Activated CD4-positive, CD25-positive, alpha-beta regulatory T cell treated with anti-CD3 and anti-CD28 coated beads, Interleukin-2, amount 50 U/mL, for 72 hours (primary cell): Measurements from ENCODE around the gene CBLIF.
"Not testable (repeated sequence)": the region's sequence is repeated elsewhere in the genome, so short reads cannot be mapped to it uniquely, and the experiment has no call there.

Experiments
- DNase-seq: peaks from one replicate; pipeline ENCODE4 v3.0.0; 2021

Gene CBLIF

DNA sequence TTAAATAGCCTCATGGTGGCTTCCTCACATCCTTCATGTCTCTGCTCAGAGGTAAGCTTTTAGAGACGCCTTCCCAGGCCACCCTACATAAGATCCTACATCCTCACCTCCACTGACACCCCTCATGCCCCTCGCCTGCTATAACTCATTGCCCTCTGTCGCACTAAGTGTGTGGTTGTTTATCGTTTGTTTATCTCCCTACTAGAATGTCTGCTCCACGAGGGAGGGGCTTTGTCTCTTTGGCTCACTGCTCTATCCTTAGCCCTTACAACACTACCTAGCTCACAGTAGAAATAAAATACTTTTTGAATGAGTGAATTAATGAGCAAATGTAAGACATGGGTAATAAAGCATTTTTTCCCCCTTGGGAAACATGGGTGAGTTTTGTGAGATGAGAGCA is 1.3 kb upstream of the CBLIF start:
- no peak for DNase-seq

DNA sequence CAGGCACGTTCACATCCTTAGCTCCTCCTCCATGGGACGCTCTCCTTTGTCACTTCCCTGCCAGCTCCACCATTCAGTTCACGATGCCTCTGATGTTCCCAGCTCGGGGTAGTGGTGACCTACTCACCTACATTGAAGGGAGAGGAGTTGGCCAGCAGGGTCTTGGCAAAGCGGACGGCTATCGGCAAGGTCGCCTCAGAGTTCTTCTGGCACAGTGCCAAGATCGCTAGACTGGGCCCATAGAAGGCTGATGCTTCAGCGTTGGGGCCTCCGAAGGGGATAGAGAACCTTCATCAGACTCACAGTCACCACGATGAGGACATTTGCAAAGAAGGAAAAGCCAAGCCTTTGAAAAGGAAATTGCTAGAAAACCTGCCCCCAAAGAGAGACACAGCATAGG is 3.0 kb downstream of the CBLIF start:
- no peak for DNase-seq

DNA sequence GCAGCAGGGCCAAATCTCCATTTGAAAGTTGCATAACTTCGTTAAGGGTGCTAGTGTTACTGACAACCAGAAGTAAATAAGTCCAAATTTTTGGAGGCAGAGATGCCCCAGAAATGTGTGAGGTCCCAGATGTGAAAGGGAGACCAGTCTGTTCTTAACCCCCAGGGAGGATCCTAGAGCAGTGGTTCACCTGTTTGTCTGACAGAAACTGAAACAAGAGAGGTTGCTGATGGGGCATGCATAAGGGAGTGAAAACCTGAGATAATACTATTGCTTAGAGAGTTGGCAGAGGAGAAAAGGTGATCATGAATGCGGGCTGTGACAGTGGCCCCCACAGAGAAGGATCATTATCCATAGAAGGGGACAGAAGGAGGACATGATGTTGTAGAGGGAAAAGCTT is 3.8 kb downstream of the CBLIF start:
- DNase-seq, result no peak

DNA sequence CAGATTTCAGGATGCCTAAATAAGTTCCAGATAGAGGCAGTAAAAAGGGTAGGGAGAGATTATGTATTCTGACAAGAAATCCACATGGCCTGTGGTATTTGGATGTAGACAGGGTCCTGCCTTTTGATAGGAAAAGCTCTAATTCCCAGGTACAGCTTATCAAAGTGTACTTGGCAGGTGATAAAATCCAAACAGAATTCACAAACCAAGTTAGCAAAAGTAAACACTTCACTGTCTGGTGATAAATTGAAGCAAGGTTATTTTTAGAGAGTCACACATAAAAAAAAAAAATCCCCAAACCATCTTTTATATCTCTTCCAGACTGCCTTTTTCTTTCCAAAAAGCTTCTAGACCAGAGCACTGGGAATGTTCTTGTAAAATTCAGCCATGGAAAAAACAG is 5.7 kb downstream of the CBLIF start:
- DNase-seq, result no peak

DNA sequence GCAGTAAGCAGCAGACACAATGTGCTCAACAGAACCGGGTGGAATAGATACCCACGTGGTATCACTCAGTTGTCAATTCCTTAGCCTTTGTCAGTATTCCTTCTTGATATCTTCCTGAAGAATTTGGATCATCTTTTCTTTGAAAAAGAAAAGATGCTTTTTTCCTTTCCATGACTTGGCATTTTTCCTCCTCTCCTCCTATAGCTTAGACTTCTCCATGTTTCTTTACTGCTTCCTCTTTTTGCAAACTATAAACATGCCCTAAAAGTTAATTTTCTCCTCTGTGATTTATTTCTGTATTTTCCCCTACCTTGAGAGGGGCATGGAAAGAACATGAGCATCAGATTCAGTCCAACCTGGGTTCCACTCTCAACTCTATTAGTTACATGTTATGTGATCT is 11.7 kb downstream of the CBLIF start:
- no peak for DNase-seq

DNA sequence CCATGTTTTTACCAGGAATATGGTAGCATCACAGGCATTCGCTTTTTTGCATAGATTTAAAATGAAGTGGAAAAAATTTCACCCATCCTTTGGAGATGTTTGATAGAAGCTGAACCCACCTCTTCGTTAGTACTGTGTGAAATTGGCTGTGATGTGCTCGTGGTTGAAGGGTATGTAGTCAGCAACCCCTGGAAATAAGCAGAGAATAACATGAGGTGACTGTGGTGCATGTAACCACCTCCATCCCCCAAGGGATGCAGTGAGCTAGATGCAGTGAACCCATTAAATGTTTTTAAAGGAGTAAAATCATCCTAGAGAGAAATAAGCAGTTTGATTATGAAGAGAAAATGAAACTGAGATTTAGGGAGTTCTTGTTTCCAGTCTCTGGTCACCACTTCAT is 15.9 kb downstream of the CBLIF start:
- no peak for DNase-seq

DNA sequence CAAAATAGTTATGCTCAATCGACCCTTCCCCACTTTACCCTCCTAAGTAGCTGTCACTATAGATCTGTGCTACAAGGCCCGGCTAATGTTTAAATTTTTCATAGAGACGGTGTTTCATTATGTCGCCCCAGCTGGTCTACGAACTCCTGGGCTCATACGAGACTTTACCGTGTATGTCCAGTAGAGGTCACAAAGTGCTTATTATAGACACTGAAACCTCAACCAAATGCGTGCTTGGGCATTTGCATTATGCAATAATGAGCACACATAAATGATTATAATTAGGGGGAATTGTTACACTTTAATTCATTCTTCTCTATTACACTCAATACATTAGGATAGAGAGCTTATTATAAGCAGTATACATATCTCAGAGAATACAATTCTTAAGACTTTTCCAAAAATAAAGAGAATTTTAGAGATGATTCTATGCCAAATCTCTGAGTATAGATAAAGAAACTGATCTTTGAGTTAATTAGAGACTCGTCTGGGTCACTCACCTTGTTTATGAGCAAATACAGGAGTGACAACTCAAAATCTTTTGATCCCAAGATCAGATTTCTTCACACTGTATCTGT is 22.2 kb downstream of the CBLIF start:
- DNase-seq, result no peak

DNA sequence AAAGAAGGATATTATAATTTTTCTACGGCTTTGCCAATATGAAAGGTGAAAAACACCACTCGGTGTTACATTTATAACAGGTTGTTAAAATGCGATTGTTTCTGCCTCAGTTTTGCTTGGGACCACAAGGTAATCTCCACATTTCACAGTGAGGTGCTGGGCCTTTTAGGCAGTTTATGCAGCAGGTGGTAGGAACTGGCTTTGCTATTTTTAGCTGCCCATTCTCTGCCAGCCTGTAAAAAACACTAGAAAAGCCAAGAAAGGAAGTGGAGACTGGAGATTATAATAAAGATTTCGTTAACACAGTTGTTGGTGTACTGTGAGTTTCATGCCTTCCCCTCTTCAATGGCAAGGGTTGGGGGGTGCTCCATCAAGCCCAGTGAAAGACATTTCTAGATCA is 26.7 kb downstream of the CBLIF start:
- DNase-seq, result no peak

DNA sequence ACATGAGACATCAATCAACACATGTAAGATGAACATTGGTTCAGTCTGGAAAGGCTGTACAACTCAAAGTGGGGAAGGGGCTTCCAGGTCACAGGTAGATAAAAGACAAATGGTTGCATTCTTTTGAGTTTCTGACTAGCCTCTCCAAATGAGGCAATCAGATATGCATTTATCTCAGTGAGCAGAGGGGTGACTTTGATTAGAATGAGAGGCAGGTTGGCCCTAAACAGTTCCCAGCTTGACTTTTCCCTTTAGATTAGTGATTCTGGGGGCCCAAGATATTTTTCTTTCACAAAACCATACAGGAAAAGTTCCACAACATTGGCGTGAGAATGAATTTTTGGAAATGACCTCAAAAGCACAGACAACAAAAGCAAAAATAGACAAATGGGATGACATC is 28.9 kb downstream of the CBLIF start:
- DNase-seq, result not testable (repeated sequence)

DNA sequence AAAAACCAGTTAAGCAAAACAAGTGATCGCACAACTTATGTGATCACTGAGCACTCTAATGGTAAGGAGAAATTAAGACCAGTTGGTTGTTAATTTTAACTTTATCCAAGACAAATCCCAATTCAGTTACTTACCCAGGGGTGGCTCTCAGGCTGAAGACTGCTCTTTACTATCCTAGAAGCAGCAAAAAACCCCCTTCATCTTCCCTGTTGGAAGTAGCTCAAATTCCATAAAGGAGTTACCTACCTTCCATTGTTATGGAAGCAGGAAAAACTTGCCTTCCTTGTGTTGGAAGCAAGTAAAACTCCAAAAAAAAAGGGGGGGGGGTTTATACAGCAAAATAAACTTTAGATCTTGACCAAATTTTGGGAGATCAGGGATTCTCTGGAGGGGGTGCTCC is 29.5 kb downstream of the CBLIF start:
- DNase-seq, result no peak

DNA sequence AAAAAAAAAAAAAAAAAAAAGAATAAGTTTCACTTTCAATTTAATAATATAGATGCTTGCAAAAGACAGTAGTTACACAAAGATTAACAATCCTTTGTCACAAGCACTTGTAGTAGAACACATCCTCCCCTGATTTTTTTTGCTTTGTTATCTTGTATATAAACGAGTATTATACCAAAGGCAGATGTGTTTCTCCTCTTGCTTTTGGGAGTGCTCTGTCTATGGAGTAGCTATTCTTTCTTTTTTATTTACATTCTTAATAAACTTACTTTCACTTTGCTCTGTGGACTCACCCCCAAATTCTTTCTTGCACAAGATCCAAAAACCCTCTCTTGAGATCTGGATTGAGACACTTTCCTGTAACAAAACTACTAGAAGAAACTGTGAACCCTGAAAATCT is 31.3 kb downstream of the CBLIF start:
- no peak for DNase-seq

DNA sequence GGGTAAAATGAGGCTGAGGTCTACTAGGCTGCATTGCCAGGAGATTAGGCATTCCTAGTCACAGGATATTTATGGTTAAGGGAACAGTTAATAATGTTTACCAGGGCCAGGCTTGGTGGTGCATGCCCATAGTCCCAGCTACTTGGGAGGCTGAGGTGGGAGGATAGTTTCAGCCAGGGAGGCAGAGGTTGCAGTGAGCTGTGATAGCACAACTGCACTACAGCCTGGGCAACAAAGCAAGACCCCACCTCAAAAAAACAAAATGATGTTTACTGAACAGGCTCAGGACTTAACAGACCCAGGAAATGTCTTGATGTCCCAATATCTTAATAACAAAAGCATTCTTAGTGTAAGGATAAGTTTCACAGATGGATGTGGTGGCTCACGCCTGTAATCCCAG is 31.9 kb downstream of the CBLIF start:
- no peak for DNase-seq

DNA sequence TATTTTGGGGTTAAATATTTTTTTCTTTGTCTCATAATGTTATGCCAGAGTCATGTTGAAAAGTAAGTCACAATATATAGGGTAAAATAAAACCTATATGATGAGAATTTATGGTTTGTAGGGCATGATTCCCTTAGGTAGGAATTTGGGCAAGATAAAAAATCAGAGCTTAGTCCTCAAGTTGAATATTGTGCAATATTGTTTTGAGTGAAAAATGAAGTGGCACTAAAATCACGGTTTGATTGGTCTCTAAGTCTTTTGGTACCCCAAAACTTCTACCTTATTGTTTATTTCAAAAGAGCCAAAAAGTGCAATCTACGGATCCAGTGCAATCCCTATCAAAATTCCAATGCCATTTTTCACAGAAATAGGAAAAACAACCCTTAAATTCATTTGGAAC is 33.1 kb downstream of the CBLIF start:
- DNase-seq, result no peak

DNA sequence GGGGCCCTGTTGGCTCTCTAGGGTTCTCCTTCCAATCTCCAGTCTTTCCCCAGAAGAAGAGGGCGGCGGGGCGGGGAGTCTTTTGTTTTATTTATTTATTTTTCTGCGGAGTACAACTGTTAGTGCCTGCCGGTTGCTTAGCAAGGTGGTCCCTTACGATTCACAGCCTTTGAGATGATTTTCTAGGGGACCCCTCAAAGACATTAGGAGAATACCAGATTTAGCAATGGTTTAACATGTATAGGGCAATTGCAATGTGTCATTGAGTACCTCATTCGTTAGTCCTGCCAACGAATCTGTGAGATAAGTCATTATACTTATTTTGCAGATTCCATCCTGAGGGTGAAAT is 34.4 kb downstream of the CBLIF start:
- no peak for DNase-seq

DNA sequence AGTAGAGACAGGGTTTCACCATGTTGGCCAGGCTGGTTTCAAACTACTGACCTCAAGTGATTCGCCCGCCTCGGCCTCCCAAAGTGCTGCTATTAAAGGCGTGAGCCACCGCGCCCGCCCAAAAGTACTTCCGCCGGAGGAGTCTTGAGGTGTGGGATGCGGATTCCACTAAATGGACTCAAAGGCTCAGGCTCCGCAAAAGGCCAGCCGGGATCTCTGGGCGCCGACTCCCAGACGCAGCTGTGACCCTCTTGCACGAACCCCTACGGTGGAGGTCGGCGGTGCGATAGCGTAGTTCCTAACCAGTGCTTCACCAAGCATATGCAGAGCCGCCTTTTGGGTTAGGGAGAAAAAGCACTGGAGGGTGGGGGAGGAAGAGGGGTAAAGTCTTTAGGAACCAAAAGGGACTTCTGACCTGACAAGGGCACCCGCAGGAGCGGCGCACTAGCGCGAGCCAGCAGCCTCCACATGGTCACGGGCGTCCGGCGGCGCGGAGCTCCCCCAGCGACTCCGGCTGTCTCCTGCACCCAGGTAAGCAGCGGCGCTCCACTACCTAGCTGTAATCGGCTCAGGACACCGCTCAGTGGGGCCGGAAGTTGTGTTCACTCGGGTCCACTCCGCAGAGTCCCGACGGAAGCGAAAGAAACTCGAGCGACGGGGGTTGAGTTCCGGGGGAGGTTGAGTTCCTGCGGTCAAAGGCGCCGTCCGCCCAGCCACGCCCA is 34.9 kb downstream of the CBLIF start, which contains the start of gene MRPL16:
Gene MRPL16 (minus strand): TSS at position 590 of the 722 bp plus-strand sequence. CDS start 120 bp downstream, at position 470.
- DNase-seq, result peak; percentile 84

DNA sequence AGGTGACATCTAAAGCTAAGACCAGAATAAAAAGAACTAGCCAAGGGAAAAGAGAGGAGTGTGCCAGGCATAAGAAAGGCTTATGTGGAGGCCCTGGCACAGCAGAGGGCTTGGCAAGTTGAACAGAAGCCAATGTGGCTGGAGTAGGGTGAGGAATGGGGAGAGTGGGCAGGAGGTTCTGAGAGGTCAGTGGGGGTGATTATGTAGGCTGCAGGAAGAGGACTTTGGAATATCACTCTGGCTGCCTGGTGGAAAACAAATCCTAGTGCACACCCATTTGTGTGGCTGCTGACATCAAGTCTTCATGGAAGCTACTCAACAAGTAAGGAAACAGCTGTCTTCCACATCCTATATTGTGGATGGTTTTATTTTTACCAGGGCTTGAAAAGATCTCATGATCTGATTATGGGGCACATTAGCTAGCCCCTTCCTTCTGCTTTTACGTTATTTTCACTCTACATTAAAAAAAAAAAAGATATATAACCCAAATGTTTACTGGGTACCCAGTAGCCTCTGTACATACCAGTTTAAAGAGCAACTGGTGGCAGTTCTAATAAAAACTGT is 38.2 kb downstream of the CBLIF start:
- no peak for DNase-seq

DNA sequence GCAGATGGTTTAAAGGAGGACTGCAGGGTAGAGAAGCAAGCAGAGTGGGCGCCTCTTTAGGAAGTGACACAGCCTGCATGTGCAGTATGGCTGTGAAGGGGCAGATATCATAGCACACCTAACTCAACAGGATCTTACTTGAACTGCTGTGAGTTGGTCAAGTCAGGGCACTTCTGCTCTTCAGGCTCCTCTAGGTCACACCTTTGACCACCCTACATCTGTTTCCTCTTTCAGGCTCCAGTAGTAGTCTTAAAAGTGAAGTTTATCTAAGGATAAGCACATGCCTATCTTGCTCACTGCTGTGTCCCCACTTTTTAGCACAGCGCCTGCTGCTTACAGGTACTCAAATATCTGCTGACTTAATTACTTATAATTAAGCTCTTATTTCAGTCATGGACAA is 41.2 kb downstream of the CBLIF start:
- no peak for DNase-seq

DNA sequence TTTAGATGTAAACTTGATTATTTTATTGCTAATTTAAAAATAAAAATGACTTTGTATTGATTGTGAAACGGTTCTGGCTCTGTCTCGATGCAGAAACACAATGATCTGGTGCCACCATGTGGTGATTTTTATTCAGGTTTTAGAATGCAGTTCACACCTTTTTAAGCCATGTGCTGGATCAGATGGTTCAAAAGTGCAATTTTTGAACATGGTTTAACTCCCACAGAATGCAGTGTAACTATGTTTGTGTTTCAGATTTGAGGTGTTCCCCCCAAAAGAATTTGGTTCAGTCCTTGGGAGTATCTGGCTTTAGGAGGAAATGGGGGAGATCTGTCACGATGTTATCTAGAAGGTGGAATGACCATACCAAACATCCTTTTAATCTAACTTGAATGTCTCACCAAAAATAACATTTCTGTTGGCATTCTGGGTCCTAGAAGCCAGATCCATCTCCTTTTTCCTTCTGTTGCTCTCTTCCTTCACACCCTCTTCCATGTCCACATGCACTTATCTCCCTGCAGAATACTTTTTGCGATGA is 42.6 kb downstream of the CBLIF start:
- DNase-seq, result no peak

DNA sequence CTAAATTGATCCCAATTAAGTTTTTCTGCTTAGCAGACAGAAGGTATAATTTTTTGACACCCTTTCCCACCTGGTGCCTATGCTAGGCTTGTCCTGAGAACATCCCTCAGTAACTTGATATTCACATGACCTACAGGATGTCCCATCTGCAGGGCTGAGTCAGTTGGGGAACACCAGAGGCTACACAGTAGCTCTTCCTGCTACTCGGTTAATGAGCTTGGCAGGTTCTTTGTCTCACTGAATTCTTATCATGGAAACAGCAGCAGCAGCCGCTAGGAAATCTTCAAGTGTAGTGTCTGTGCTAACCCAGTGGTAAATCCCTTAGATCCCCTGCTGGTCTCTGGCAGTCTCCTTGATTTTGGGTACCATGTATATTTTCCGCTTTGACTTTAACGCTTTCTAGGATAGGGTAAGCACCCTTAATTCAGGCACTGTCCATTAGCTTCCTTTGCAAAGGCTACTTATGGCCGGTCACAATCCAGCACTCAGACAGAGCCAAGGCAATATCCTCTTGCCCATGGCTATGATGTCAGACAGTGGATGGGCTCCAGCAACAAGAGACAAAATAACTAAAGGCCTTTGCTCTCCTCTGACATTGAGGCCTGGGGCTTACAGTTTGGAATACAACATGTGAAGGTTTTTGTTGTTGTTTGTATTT is 43.2 kb downstream of the CBLIF start:
- no peak for DNase-seq

DNA sequence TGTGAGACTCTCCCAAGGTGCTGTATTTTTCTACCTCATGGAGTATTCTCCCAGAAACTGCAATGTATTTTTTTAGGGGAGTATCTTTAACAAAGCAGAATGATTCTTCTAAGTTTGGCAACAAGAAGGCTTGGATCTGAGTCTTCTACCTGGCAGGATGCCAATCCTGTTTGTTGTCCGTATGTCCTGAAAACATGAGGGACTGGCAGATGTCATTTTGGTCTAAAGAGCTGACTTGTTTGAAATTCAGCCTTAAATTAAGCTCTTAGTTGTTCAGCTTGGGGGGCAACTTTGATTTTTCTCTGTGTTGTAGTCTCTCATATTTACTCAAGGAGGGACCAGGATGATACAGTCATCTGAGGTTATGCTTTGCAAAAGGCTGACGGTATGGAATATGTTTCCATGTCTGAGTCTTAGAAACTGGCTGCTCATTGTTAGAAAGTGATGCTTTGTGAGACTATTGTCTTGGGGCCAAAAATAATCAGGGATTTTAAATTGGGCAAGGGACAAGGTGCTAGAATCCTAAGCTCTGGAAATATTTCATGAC is 44.1 kb downstream of the CBLIF start:
- no peak for DNase-seq

DNA sequence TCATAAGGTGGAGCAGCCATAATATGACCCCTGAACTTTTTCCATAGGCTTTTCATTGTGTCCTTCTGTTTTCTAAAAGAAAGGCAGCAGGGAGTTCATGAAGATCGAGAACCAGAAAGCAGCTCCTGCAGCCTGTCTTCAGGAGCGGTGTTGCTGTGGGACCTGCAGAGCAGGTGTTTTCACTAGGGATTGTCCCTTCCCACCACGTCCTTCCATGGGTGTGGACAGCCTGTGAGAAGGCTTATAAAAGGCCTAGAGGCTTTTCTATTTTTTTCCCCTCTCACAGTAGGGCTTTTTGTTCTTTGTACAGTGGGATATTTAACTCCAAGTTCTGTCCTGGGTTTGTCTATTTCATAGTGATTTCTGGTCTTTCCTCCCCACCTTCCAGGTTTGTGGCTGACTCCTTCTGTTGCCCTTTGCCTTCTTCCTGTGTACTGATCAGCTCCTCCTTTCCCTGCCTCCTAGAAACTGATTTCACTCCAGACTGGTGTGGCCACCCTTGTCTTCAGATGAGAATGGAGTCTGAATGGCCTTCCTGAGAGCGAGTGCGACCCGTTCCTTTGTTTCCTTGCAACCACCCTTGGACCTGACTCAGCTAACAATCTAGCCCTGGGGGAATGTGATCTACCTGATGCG is 44.8 kb downstream of the CBLIF start:
- no peak for DNase-seq

DNA sequence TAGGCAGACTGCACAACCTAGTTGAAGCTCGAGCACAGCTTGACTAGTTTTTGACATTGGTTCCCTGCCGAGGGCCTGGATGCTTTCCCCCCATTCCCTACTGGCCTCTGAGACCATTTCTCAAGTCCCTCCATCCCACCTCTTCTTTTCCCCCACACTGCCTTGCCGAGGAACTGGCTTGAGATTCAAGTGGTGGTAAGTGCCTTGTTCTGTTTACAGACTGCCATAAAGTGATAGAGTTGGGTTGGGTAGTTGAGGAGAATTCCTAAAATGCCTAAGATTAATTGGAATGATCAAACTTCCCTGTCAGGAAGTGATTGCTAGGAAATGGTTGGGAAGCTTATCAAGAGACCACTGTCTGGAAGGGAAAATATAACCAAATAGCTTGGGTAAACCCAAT is 50.9 kb downstream of the CBLIF start:
- DNase-seq, result no peak

DNA sequence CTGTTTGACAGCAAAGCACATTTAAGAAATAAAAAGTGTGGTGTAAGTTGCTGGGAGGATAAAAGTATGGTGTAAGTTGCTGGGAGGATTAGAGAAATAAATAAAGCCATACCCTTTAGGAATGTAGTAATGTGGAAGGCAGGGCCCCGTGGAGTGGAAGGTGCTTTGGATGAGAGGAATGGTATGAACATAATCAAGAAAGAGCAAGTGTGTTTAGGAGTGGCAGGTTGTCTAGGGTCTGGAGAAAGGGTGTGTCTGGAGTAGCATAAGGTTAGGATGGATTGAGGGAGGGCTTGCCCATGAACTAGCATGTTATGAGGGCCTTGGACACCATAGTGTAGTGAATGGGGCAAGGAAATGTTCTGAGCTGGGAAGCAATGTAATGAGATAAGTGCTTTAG is 52.8 kb downstream of the CBLIF start:
- no peak for DNase-seq
